ENCODE measurements around the gene EEF1AKMT3.
A peak's percentile ranks its signal among the peaks of the same experiment; 100 is the strongest.

EEF1AKMT3 gene

DNA sequence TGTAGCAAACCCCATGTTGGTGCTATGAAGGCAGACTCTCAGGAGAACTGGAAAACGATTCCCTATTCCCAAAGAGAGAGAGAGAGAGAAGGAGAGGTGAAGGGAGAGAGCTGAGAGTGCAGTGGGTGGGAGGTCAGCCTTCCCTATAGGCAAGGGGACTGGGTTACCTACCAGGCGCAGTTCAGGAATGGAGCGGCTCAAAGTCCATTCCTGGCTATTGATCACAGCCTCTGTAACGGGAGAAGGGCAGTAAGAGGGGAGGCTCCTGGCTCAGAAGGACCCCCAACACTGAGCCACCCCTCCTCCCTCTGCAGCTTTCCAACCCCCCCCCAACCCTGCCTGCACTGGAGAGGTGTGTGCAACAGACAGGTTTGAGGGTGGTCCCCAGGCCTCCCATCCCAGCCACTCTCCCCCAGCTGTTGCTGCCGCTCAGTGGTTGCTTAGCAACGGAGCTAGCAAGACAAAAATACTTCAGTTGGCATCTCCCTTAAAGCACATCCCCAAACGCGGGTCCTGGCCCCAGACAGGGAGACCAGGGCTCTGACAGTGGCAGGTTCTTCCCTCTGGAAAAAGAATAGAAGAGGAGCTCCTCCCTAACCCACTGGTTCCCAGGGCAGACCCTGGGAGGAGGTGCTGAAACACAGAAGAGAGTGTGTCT, 37.1 kb upstream of the EEF1AKMT3 start:
- no peak for DNase-seq (ENCODE audit: extremely low spot score)
- TF ChIP-seq NFRKB (IDR thresholded peaks at IDR 0.05), result no peak
- TF ChIP-seq ELF4 (IDR thresholded peaks at IDR 0.05), result no peak
- no peak for TF ChIP-seq TARDBP (IDR thresholded peaks at IDR 0.05)
- no peak for TF ChIP-seq BHLHE40 (IDR thresholded peaks at IDR 0.05; ENCODE audit: borderline replicate concordance)
- TF ChIP-seq ZNF384 (IDR thresholded peaks at IDR 0.05), result no peak
- POLR2A ChIA-PET, result interaction anchor here (0.7 to 6.9 kb wide), 6 partner anchors 9 to 41 kb away, joined by 3 to 42 read pairs (median 4); partner anchors contain the start of genes CDK4, EEF1AKMT3, METTL1 and OS9
- CTCF ChIA-PET, result interaction anchor here (0.7 to 3.6 kb wide), 7 partner anchors 9 to 276 kb away, joined by 3 to 25 read pairs (median 3); no protein-coding TSS in a partner anchor

GRCh38 chr12:57735952-57736740, 36.3 kb upstream of the EEF1AKMT3 start:
- POLR2A ChIA-PET, result interaction anchor here (0.7 to 6.9 kb wide), 9 partner anchors 9 to 43 kb away, joined by 3 to 42 read pairs (median 4); partner anchors contain the start of genes CDK4, EEF1AKMT3, METTL1 and OS9
- no peak for TF ChIP-seq CTBP1 (IDR thresholded peaks at IDR 0.05; ENCODE audit: borderline replicate concordance)
- no peak for TF ChIP-seq HDGF (IDR thresholded peaks at IDR 0.05; ENCODE audit: borderline replicate concordance)
- no peak for TF ChIP-seq ARNT (IDR thresholded peaks at IDR 0.05)
- no peak for TF ChIP-seq TARDBP (IDR thresholded peaks at IDR 0.05)
- TF ChIP-seq L3MBTL2 (conservative IDR thresholded peaks at IDR 0.05), result no peak
- CTCF ChIA-PET, result interaction anchor here (0.7 to 3.6 kb wide), 9 partner anchors 10 to 277 kb away, joined by 3 to 25 read pairs (median 3); no protein-coding TSS in a partner anchor
- peak; percentile 52 for DNase-seq (ENCODE audit: extremely low spot score)

DNA sequence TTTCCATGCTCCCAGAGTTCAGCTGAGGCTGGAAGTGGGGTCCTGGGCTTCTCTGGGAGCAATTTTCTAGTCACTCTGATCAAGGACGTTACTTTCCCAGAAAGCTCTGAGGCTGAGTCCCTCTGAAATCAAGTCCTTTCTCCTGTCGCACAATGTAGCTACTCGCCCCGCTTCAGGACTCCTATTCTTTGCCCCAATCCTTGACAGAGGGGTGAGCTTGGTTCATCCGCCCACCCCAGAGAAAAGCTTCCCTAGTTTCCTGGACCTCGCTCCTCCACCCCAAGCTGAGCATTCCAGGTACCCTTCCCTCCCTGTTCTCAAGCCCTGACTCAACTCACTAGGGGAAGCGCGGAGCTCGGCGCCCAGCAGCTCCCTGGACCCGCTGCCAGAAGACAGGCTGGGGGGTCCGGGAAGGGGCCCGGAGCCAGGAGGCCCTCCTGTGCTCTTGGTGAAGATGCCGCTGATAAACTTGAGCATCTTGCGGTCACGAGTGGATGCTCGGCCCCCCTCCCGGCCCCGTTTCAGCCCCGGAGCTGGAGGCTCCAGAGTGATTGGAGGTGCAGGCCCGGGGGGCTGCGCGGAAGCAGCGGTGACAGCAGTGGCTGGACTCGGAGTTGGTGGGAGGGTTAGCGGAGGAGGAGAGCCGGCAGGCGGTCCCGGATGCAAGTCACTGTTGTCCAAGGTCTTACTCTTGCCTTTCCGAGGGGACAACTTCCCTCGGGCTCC, 35.5 kb upstream of the EEF1AKMT3 start:
- no peak for DNase-seq (ENCODE audit: extremely low spot score)
- TF ChIP-seq FOXK2 (IDR thresholded peaks at IDR 0.05) (no peak), LEF1 (IDR thresholded peaks at IDR 0.05; ENCODE audit: borderline replicate concordance) (no peak), FOXM1 (IDR thresholded peaks at IDR 0.05; ENCODE audit: borderline replicate concordance) (no peak), FOXA1 (IDR thresholded peaks at IDR 0.05) (no peak), SP1 (IDR thresholded peaks at IDR 0.05) (no peak)
- CTCF ChIA-PET, result interaction anchor here (0.7 to 3.6 kb wide), 5 partner anchors 11 to 162 kb away, joined by 3 to 25 read pairs (median 4); no protein-coding TSS in a partner anchor
- POLR2A ChIA-PET, result interaction anchor here (0.5 to 6.9 kb wide), 7 partner anchors 8 to 653 kb away, joined by 3 to 42 read pairs (median 4); partner anchors contain the start of genes CDK4, EEF1AKMT3, METTL1 and OS9

DNA sequence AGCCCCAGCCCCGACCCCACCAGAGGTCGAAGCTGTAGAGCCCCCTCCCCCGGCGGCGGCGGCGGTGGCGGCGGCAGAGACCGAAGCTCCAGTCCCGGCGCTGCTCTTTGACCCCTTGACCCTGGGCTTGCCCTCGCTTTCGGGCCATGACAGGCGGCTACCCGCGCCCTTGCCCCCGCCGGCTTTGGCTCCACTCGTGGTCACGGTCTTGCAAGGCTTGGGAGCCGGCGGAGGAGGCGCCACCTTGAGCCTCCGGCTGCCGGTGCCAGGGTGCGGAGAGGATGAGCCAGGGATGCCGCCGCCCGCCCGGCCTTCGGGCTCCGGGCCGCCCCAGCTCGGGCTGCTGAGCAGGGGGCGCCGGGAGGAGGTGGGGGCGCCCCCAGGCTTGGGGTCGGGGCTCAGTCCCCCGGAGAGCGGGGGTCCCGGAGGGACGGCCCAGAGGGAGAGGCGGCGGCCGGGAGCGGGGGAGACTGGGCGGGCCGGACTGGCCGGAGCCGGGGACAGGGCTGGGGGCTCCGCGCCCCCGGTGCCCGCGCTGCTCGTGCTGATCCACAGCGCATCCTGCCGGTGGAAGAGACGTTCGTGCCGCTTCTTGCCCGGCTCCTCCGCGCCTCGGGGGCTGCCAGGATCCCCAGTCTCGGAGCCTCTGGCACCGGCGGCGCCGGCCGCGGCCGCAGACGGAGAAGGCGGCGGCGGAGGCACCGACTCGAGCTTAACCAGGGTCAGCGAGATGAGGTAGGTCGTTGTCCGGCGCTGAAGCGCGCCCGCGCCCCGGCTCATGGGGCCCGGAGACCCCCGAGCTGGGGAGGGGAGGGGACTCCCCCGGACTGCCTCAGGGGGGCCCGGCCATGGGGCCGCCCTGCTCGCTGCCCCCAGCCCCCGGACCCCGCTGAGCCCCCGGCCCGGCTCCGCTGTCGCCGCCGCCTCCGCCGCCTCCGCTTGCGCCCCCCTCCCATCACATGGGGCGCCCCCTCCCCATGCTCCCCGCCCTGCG, 34.6 kb upstream of the EEF1AKMT3 start:
- ChIA-PET POLR2A (interaction anchor here (0.5 to 6.9 kb wide), 6 partner anchors 7 to 654 kb away, joined by 3 to 42 read pairs (median 4); partner anchors contain the start of genes CDK4, EEF1AKMT3, METTL1 and OS9), CTCF (interaction anchor here (0.7 to 3.6 kb wide), 2 partner anchors 12 to 139 kb away, joined by 4 to 25 read pairs; no protein-coding TSS in a partner anchor)
- DNase-seq (ENCODE audit: extremely low spot score), result no peak

GRCh38 chr12:57738661-57739237, 33.7 kb upstream of the EEF1AKMT3 start, which contains the start of gene AGAP2:
TSS of gene AGAP2 (minus strand) at chr12:57738742. CDS start at chr12:57738246, 496 bp downstream.
- TF ChIP-seq CTBP1 (IDR thresholded peaks at IDR 0.05; ENCODE audit: borderline replicate concordance) (no peak), ZNF384 (IDR thresholded peaks at IDR 0.05) (no peak)
- DNase-seq (ENCODE audit: extremely low spot score), result peak; percentile 70
- CTCF ChIA-PET, result no interaction called here
- POLR2A ChIA-PET, result interaction anchor here (0.7 kb wide), 1 partner anchor 13 kb away, joined by 3 read pairs; no protein-coding TSS in a partner anchor

More for the DNA sequence above, 34.6 kb upstream of the EEF1AKMT3 start:
- TF ChIP-seq LEF1 (IDR thresholded peaks at IDR 0.05; ENCODE audit: borderline replicate concordance) (no peak), HDGF (IDR thresholded peaks at IDR 0.05; ENCODE audit: borderline replicate concordance) (no peak), FOXK2 (IDR thresholded peaks at IDR 0.05) (no peak), CTBP1 (IDR thresholded peaks at IDR 0.05; ENCODE audit: borderline replicate concordance) (no peak), BHLHE40 (IDR thresholded peaks at IDR 0.05; ENCODE audit: borderline replicate concordance) (no peak), NFRKB (IDR thresholded peaks at IDR 0.05) (no peak), ZNF384 (IDR thresholded peaks at IDR 0.05) (no peak), SUZ12 (IDR thresholded peaks at IDR 0.05) (no peak), ELF4 (IDR thresholded peaks at IDR 0.05) (no peak), FOXA1 (IDR thresholded peaks at IDR 0.05) (no peak), FOXM1 (IDR thresholded peaks at IDR 0.05; ENCODE audit: borderline replicate concordance) (no peak), SP1 (IDR thresholded peaks at IDR 0.05) (no peak), TARDBP (IDR thresholded peaks at IDR 0.05) (no peak), L3MBTL2 (conservative IDR thresholded peaks at IDR 0.05) (no peak), PKNOX1 (IDR thresholded peaks at IDR 0.05) (no peak), ARNT (IDR thresholded peaks at IDR 0.05) (no peak)

- no peak for DNase-seq (ENCODE audit: extremely low spot score)
- ChIA-PET POLR2A (interaction anchor here (0.7 kb wide), 1 partner anchor 13 kb away, joined by 3 read pairs; no protein-coding TSS in a partner anchor), CTCF (no interaction called here)
- no peak for TF ChIP-seq BHLHE40 (IDR thresholded peaks at IDR 0.05; ENCODE audit: borderline replicate concordance)
- TF ChIP-seq TARDBP (IDR thresholded peaks at IDR 0.05), result no peak
- no peak for TF ChIP-seq PKNOX1 (IDR thresholded peaks at IDR 0.05)
- no peak for TF ChIP-seq LEF1 (IDR thresholded peaks at IDR 0.05; ENCODE audit: borderline replicate concordance)
- TF ChIP-seq FOXA1 (IDR thresholded peaks at IDR 0.05), result no peak
- TF ChIP-seq FOXK2 (IDR thresholded peaks at IDR 0.05), result no peak
- TF ChIP-seq NFRKB (IDR thresholded peaks at IDR 0.05), result no peak
- no peak for TF ChIP-seq SP1 (IDR thresholded peaks at IDR 0.05)
- TF ChIP-seq FOXM1 (IDR thresholded peaks at IDR 0.05; ENCODE audit: borderline replicate concordance), result no peak
- TF ChIP-seq ELF4 (IDR thresholded peaks at IDR 0.05), result no peak
- TF ChIP-seq L3MBTL2 (conservative IDR thresholded peaks at IDR 0.05), result no peak
- TF ChIP-seq SUZ12 (IDR thresholded peaks at IDR 0.05), result no peak
- TF ChIP-seq HDGF (IDR thresholded peaks at IDR 0.05; ENCODE audit: borderline replicate concordance), result no peak
- TF ChIP-seq ARNT (IDR thresholded peaks at IDR 0.05), result no peak
- no peak for TF ChIP-seq CTBP1 (IDR thresholded peaks at IDR 0.05; ENCODE audit: borderline replicate concordance)
- TF ChIP-seq ZNF384 (IDR thresholded peaks at IDR 0.05), result no peak
Observed at GRCh38 chr12:57739387-57739786, 33.0 kb upstream of the EEF1AKMT3 start.
